HepG2 (cell line): Measurements from ENCODE around the gene SPON1.

Experiments used
- ARNTL ChIP-seq: sonication (generic); formaldehyde crosslinking; IDR thresholded peaks from 2 replicates; pipeline ENCODE4 v1.4.0; 2020; ENCODE audit warnings: mild to moderate bottlenecking, missing genetic modification reagents
- CTCF ChIP-seq: sonication (generic); formaldehyde crosslinking; IDR thresholded peaks from 2 replicates; pipeline ENCODE4 v1.5.0; 2020; ENCODE audit warnings: mild to moderate bottlenecking, missing genetic modification reagents, moderate library complexity
- EHMT2 ChIP-seq: fragments of 200-600 bp; sonication (generic); IDR thresholded peaks from 2 replicates; pipeline ENCODE4 v1.7.0; 2017; ENCODE audit warnings: antibody characterized with exemption, low read depth, low read length, borderline replicate concordance
- FLYWCH1 ChIP-seq: sonication (generic); formaldehyde crosslinking; IDR thresholded peaks from 2 replicates; pipeline ENCODE4 v1.8.1; 2023; ENCODE audit warnings: mild to moderate bottlenecking, missing genetic modification reagents
- HDAC2 ChIP-seq: sonication (generic); formaldehyde crosslinking; IDR thresholded peaks from 2 replicates; pipeline ENCODE4 v1.4.0; 2020; ENCODE audit warnings: missing genetic modification reagents
- SP4 ChIP-seq: sonication (generic); formaldehyde crosslinking; IDR thresholded peaks from 2 replicates; pipeline ENCODE4 v1.8.1; 2023; ENCODE audit warnings: mild to moderate bottlenecking, missing genetic modification reagents
- USF2 ChIP-seq, 2 experiments: sonication (generic) in 1 of 2; formaldehyde crosslinking in 1 of 2; IDR thresholded peaks; 2 replicates each; pipeline versions ENCODE4 v1.5.1 to v1.6.1; 2011 to 2020; ENCODE audit warnings: borderline replicate concordance in 1 of 2, low read depth in 1 of 2, low read length in 1 of 2, mild to moderate bottlenecking in 1 of 2, missing genetic modification reagents in 1 of 2, moderate library complexity in 1 of 2
- ZNF24 ChIP-seq: fragments of 450-650 bp; IDR thresholded peaks from 2 replicates; pipeline ENCODE4 v1.6.1; 2017; ENCODE audit warnings: antibody characterized with exemption, mild to moderate bottlenecking
- ZNF558 ChIP-seq: sonication (generic); formaldehyde crosslinking; IDR thresholded peaks from 2 replicates; pipeline ENCODE4 v1.9.0; 2022; ENCODE audit warnings: mild to moderate bottlenecking, missing genetic modification reagents, borderline replicate concordance
- ZNF747 ChIP-seq: sonication (generic); formaldehyde crosslinking; IDR thresholded peaks from 2 replicates; pipeline ENCODE4 v1.8.1; 2023; ENCODE audit warnings: missing genetic modification reagents, mild to moderate bottlenecking, borderline replicate concordance
- ZNF878 ChIP-seq: sonication (generic); formaldehyde crosslinking; IDR thresholded peaks from 2 replicates; pipeline ENCODE4 v1.8.1; 2023; ENCODE audit warnings: mild to moderate bottlenecking, missing genetic modification reagents, moderate library complexity

GRCh38 chr11:14073849-14074476, 111.4 kb downstream of the SPON1 start:
- TF ChIP-seq FLYWCH1 (CRISPR knock-in tag) (no peak), SP4 (CRISPR knock-in tag) (no peak), ZNF747 (CRISPR knock-in tag) (no peak), CTCF (CRISPR knock-in tag) (no peak), ZNF24 (no peak), EHMT2 (no peak), ARNTL (CRISPR knock-in tag) (no peak), ZNF878 (CRISPR knock-in tag) (no peak), USF2 (IDR thresholded peaks at IDR 0.05; ENCODE audit: low read depth, low read length) (peak; percentile 48; the same call in 1 of the 2 replicates), USF2 (CRISPR knock-in tag; IDR thresholded peaks at IDR 0.05; ENCODE audit: borderline replicate concordance) (no peak), ZNF558 (no peak), HDAC2 (CRISPR knock-in tag) (no peak)
